Activated CD8-positive, alpha-beta T cell treated with anti-CD3 and anti-CD28 coated beads, Interleukin-2, amount 10 ng/mL, durations not matched to agents 7 days and 5 days (primary cell): ENCODE measurements around the gene LDHB. TPM values are rescaled to one million over a fixed set of nuclear protein-coding genes. Genes with fewer than 3 reads are reported as not detected.

Experiments used
- ATAC-seq: fragments of 150-1000 bp; cut with Tn5 transposase; one replicate; pipeline ENCODE4 v1.10.0; 2021; ENCODE audit warnings: moderate library complexity
- CTCF ChIA-PET: fragments of 350-600 bp; sonication (Branson Sonifier 250); formaldehyde crosslinking; loops from one replicate; lab custom pipeline; 2021; ENCODE audit warnings: antibody characterized with exemption; lab: Charles Lee
- POLR2A ChIA-PET: fragments of 350-600 bp; sonication (Branson Sonifier 250); formaldehyde crosslinking; loops from one replicate; lab custom pipeline; 2021; ENCODE audit warnings: antibody characterized with exemption; lab: Charles Lee
- DNase-seq: peaks from one replicate; pipeline ENCODE4 v3.0.0-alpha.2; 2020
- H3K27ac Mint-ChIP-seq: one replicate; pipeline ENCODE4 v1.8.0; 2021; ENCODE audit warnings: mild to moderate bottlenecking, mixed read lengths
- H3K27me3 Mint-ChIP-seq: one replicate; pipeline ENCODE4 v1.8.0; 2021; ENCODE audit warnings: low read depth, mixed read lengths
- H3K36me3 Mint-ChIP-seq: one replicate; pipeline ENCODE4 v1.8.0; 2021; ENCODE audit warnings: low read depth, mixed read lengths
- H3K4me1 Mint-ChIP-seq: one replicate; pipeline ENCODE4 v1.8.0; 2021; ENCODE audit warnings: low read depth, mixed read lengths
- H3K4me3 Mint-ChIP-seq: one replicate; pipeline ENCODE4 v1.8.0; 2021; ENCODE audit warnings: mild to moderate bottlenecking, mixed read lengths
- H3K9me3 Mint-ChIP-seq: one replicate; pipeline ENCODE4 v1.8.0; 2022; ENCODE audit warnings: mixed read lengths; ENCODE audit not compliant: insufficient read depth
- total RNA-seq, 2 experiments: library from RNA; stranded (reverse); gene quantifications; one replicate each; pipeline ENCODE4 v1.2.3, GENCODE V29; 2021

The LDHB gene
- total RNA-seq, 2 experiments from 2014 or later, result 1,063 to 1,149 TPM

- ChIA-PET CTCF (interaction anchor here (0.6 to 2.9 kb wide), 3 partner anchors 9 to 818 kb away, joined by 3 to 22 read pairs (median 11); no protein-coding TSS in a partner anchor), POLR2A (interaction anchor here (2.9 kb wide), 1 partner anchor 14 kb away, joined by 16 read pairs; the partner anchor contains the start of gene LDHB)
- no peaks in the 10 kb centered on the region for H3K27me3 Mint-ChIP-seq
- DNase-seq (no peak), ATAC-seq (no peak)
- peaks cover 63% of the 10 kb centered on the region for H3K4me1 Mint-ChIP-seq
- no peaks in the 10 kb centered on the region for H3K9me3 Mint-ChIP-seq
- peaks cover 89% of the 10 kb centered on the region for H3K36me3 Mint-ChIP-seq
- no peak overlapping the region for H3K4me3 Mint-ChIP-seq
- peak overlapping the region; percentile 47 for H3K27ac Mint-ChIP-seq
Observed at GRCh38 chr12:21643758-21644157, 13.9 kb downstream of the LDHB start.

- ChIA-PET POLR2A (interaction anchor here (0.8 to 2.9 kb wide), 2 partner anchors 15 to 403 kb away, joined by 3 to 16 read pairs; partner anchors contain the start of genes CMAS and LDHB), CTCF (interaction anchor here (1.0 to 2.9 kb wide), 3 partner anchors 10 to 37 kb away, joined by 4 to 22 read pairs (median 11); partner anchors contain the start of gene LDHB)
- H3K27ac Mint-ChIP-seq, result no peak overlapping the region
- peaks cover 85% of the 10 kb centered on the region for H3K36me3 Mint-ChIP-seq
- no peaks in the 10 kb centered on the region for H3K9me3 Mint-ChIP-seq
- H3K4me3 Mint-ChIP-seq, result no peak overlapping the region
- peaks cover 59% of the 10 kb centered on the region for H3K4me1 Mint-ChIP-seq
- ATAC-seq (no peak), DNase-seq (no peak)
- no peaks in the 10 kb centered on the region for H3K27me3 Mint-ChIP-seq
Observed at GRCh38 chr12:21642707-21643389, 14.8 kb downstream of the LDHB start.

- no peaks in the 10 kb centered on the region for H3K9me3 Mint-ChIP-seq
- CTCF ChIA-PET, result no interaction called here
- peaks cover 31% of the 10 kb centered on the region for H3K4me1 Mint-ChIP-seq
- peaks cover 76% of the 10 kb centered on the region for H3K36me3 Mint-ChIP-seq
- H3K27ac Mint-ChIP-seq, result peak overlapping the region; percentile 41
- no peak overlapping the region for H3K4me3 Mint-ChIP-seq
- POLR2A ChIA-PET, result no interaction called here
- H3K27me3 Mint-ChIP-seq, result no peaks in the 10 kb centered on the region
- DNase-seq, result no peak
- ATAC-seq, result no peak
Observed at GRCh38 chr12:21638054-21638891, 19.4 kb downstream of the LDHB start.

GRCh38 chr12:21634245-21634644 lies 23.4 kb downstream of the LDHB start:
- CTCF ChIA-PET, result interaction anchor here (1.1 kb wide), 1 partner anchor 49 kb away, joined by 4 read pairs; no protein-coding TSS in a partner anchor
- peaks cover 61% of the 10 kb centered on the region for H3K36me3 Mint-ChIP-seq
- peaks cover 8% of the 10 kb centered on the region for H3K4me1 Mint-ChIP-seq
- DNase-seq (no peak), ATAC-seq (no peak)
- H3K27me3 Mint-ChIP-seq, result no peaks in the 10 kb centered on the region
- POLR2A ChIA-PET, result no interaction called here
- H3K27ac Mint-ChIP-seq, result no peak overlapping the region
- H3K4me3 Mint-ChIP-seq, result no peak overlapping the region
- no peaks in the 10 kb centered on the region for H3K9me3 Mint-ChIP-seq

GRCh38 chr12:21631367-21631766 lies 26.3 kb downstream of the LDHB start:
- ChIA-PET CTCF (interaction anchor here (1.4 to 1.7 kb wide), 2 partner anchors 49 to 65 kb away, joined by 5 to 6 read pairs; no protein-coding TSS in a partner anchor), POLR2A (no interaction called here)
- H3K27ac Mint-ChIP-seq, result peak overlapping the region; percentile 27
- no peaks in the 10 kb centered on the region for H3K27me3 Mint-ChIP-seq
- no peaks in the 10 kb centered on the region for H3K9me3 Mint-ChIP-seq
- peaks cover 3% of the 10 kb centered on the region for H3K4me1 Mint-ChIP-seq
- no peak overlapping the region for H3K4me3 Mint-ChIP-seq
- ATAC-seq (no peak), DNase-seq (no peak)
- H3K36me3 Mint-ChIP-seq, result peaks cover 49% of the 10 kb centered on the region

GRCh38 chr12:21627924-21628323 lies 29.7 kb downstream of the LDHB start:
- DNase-seq (no peak), ATAC-seq (no peak)
- ChIA-PET POLR2A (no interaction called here), CTCF (no interaction called here)
- Mint-ChIP-seq H3K27ac (no peak overlapping the region), H3K9me3 (no peaks in the 10 kb centered on the region), H3K27me3 (no peaks in the 10 kb centered on the region), H3K4me1 (no peaks in the 10 kb centered on the region), H3K4me3 (no peak overlapping the region), H3K36me3 (peaks cover 30% of the 10 kb centered on the region)

- Mint-ChIP-seq H3K27me3 (no peaks in the 10 kb centered on the region), H3K4me1 (peaks cover 35% of the 10 kb centered on the region), H3K36me3 (peaks cover 14% of the 10 kb centered on the region), H3K9me3 (no peaks in the 10 kb centered on the region), H3K27ac (peak overlapping the region; percentile 33), H3K4me3 (no peak overlapping the region)
- ChIA-PET POLR2A (interaction anchor here (0.7 kb wide), 1 partner anchor 116 kb away, joined by 3 read pairs; no protein-coding TSS in a partner anchor), CTCF (no interaction called here)
- DNase-seq (no peak), ATAC-seq (no peak)
Observed at GRCh38 chr12:21618566-21618965, 39.1 kb downstream of the LDHB start.

- DNase-seq (no peak), ATAC-seq (no peak)
- H3K4me1 Mint-ChIP-seq, result peaks cover 39% of the 10 kb centered on the region
- H3K27me3 Mint-ChIP-seq, result no peaks in the 10 kb centered on the region
- H3K36me3 Mint-ChIP-seq, result peaks cover 17% of the 10 kb centered on the region
- H3K4me3 Mint-ChIP-seq, result no peak overlapping the region
- H3K27ac Mint-ChIP-seq, result no peak overlapping the region
- H3K9me3 Mint-ChIP-seq, result no peaks in the 10 kb centered on the region
- POLR2A ChIA-PET, result no interaction called here
- CTCF ChIA-PET, result no interaction called here
Observed at GRCh38 chr12:21617030-21617429, 40.6 kb downstream of the LDHB start.

GRCh38 chr12:21615431-21615830 lies 42.2 kb downstream of the LDHB start:
- peaks cover 17% of the 10 kb centered on the region for H3K36me3 Mint-ChIP-seq
- H3K27ac Mint-ChIP-seq, result peak overlapping the region; percentile 60
- ChIA-PET POLR2A (interaction anchor here (1.1 kb wide), 1 partner anchor 42 kb away, joined by 5 read pairs; no protein-coding TSS in a partner anchor), CTCF (interaction anchor here (1.0 to 1.1 kb wide), 2 partner anchors 35 to 36 kb away, joined by 3 read pairs; no protein-coding TSS in a partner anchor)
- DNase-seq (no peak), ATAC-seq (peak; percentile 72)
- peaks cover 39% of the 10 kb centered on the region for H3K4me1 Mint-ChIP-seq
- H3K27me3 Mint-ChIP-seq, result no peaks in the 10 kb centered on the region
- no peak overlapping the region for H3K4me3 Mint-ChIP-seq
- no peaks in the 10 kb centered on the region for H3K9me3 Mint-ChIP-seq

GRCh38 chr12:21614506-21614905 lies 43.1 kb downstream of the LDHB start:
- Mint-ChIP-seq H3K27ac (peak overlapping the region; percentile 60), H3K9me3 (no peaks in the 10 kb centered on the region), H3K4me1 (peaks cover 39% of the 10 kb centered on the region), H3K36me3 (peaks cover 17% of the 10 kb centered on the region), H3K4me3 (peak overlapping the region; percentile 49), H3K27me3 (no peaks in the 10 kb centered on the region)
- no peak for DNase-seq
- no peak for ATAC-seq
- CTCF ChIA-PET, result interaction anchor here (1.2 to 2.0 kb wide), 2 partner anchors 43 to 66 kb away, joined by 3 to 8 read pairs; partner anchors contain the start of gene LDHB
- POLR2A ChIA-PET, result interaction anchor here (1.3 kb wide), 1 partner anchor 43 kb away, joined by 7 read pairs; the partner anchor contains the start of gene LDHB

GRCh38 chr12:21613931-21614330 lies 43.7 kb downstream of the LDHB start:
- ChIA-PET POLR2A (interaction anchor here (1.3 kb wide), 1 partner anchor 43 kb away, joined by 7 read pairs; the partner anchor contains the start of gene LDHB), CTCF (interaction anchor here (0.9 to 2.0 kb wide), 5 partner anchors 38 to 162 kb away, joined by 3 to 8 read pairs (median 3); partner anchors contain the start of gene LDHB)
- Mint-ChIP-seq H3K4me3 (no peak overlapping the region), H3K27ac (no peak overlapping the region), H3K27me3 (no peaks in the 10 kb centered on the region), H3K4me1 (peaks cover 38% of the 10 kb centered on the region), H3K36me3 (peaks cover 17% of the 10 kb centered on the region), H3K9me3 (no peaks in the 10 kb centered on the region)
- DNase-seq, result no peak
- ATAC-seq, result no peak
